DMS153 (cell line): Measurements from ENCODE around the gene HM13.
A peak's percentile ranks its signal among the peaks of the same experiment; 100 is the strongest.
"Not testable (repeated sequence)": the region's sequence is repeated elsewhere in the genome, so short reads cannot be mapped to it uniquely, and the experiment has no call there.

Experiments
- DNase-seq: peaks from one replicate; lab custom pipeline; 2025; lab: John Stamatoyannopoulos, UW

Gene HM13

DNA sequence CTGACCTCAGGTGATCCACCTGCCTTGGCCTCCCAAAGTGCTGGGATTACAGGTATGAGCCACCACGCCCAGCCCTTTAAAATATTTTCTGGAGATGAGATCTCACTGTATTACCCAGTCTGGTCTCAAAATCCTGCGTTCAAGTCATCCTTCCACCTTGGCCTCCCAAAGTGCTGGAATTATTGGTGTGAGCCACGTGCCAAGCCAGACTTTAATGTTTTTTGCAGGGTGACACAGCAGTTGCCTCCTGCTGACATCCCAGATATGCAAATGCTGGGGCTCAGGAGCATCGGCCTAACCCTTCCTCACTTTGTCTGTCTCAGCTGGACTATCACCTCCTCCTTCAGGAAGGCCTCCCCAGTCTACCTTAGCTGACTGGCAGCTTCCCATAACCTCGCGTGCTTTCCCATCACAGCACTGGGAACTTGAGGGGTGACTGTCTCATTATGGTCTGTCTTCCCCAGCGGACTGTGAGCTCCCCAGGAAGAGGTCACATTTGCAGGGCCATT is 76.5 kb downstream of the HM13 start:
- DNase-seq = no peak

DNA sequence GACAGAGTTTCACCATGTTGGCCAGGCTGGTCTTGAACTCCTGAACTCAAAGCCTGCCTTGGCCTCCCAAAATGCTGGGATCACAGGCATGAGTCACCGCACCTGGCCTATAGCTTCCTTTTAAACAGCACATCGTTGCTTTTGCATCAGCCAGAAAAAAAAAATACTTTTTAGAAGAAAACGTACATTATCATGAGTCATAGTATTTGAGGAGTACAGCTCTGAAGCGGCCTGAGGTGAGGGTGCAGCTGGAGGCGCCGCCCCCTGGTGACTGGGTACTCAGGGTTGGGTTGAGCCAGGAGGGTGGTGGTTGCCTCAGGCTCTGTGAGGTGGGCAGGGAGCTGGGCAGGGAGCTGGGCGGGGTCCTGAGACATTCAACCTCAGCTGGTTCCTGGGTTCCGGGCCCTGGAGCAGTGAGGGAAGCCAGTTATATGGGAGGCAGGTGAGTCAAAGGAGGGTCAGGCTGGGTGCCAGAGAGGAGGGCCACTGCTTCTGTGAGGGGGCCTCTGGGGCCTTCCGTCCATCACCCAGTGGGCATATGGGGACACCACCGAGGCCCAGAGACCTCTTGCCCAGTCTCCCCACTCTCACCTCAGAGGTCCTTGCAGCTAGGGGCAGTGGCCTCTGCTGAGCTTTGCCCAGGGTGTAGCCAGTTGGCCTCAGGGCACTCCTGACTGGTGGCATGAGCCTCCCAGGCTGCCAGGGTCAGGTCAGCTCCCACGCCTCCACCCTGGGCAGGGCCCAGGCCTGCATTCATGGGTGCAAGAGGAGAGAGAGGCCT is 79.2 kb downstream of the HM13 start:
- DNase-seq = peak; percentile 37

DNA sequence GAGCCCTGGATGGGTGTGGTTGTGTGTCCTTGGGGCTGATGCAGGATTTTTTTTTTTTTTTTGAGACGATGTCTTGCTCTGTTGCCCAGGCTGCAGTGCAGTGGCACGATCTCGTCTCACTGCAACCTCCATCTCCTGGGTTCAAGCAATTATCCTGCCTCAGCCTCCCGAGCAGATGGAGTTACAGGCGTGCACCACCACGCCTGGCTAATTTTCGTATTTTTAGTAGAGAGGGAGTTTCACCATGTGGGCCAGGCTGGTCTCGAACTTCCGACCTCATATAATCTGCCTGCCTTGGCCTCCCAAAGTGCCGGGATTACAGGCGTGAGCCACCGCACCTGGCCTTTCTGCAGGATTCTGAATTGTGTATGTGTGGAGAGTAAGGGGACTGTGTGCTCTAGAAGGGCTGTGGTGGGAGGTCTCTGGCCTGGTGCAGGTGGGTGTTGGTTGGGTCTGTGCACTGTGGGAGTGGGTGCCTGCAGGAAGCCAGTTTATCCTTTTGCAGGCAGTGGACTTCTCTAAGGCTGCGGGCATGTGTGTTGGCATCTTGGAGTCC is 79.8 kb downstream of the HM13 start:
- DNase-seq = no peak

DNA sequence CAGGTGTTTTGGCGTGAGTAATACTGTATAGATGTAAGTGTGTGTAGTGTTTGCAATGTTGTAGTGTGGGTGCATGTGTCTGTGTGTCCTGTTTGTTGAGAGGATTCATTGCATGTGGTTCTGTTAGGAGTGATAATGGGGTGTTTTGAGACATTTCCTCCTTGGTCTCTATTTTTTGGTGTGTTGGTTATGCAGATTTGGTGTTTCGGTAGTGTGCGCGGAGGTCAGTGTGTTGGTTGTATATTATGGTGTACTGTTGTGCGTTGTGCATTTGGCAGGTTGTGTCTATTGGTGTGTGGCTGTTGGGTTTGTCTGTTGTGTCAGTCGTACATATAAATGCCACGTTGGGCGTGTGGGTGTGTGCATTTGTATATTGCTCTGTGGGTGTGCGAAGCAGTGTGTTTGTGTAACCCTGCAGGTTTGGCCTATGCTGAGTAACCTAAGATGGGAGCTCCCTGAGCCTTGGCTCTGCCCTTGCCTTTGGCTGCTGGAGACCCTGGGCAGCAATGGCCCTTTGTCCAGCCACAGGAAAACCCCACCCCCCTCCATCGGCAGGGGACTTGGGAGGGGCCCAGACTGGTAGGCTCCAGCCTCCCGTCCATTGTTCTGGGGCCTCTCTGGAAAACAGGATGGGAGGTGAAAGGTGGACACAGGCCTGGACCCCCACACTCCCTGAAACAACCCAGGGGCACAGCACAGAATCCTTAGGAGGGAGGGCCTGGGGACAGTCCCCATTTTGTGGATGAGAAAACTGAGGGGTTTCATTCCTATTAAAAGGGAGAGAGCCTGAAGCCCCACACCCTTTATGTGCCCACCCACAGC is 80.5 kb downstream of the HM13 start:
- DNase-seq = no peak

GRCh38 chr20:31595380-31595653 is 81.1 kb downstream of the HM13 start:
- DNase-seq = no peak

- no peak for DNase-seq
Measured at GRCh38 chr20:31595654-31596411, 81.6 kb downstream of the HM13 start.

DNA sequence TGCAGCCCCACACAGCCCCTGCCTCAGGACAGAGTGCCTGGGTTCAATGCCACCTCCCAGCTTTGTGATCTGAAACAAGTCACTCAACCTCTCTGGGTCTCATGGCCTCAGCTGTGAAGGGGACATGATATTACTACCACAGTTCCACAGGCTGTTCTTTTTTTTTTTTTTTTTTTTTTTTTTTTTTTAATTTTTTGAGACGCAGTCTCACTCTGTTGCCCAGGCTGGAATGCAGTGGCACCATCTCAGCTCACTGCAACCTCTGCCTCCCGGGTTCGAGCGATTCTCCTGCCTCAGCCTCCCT is 82.1 kb downstream of the HM13 start:
- DNase-seq = not testable (repeated sequence)

GRCh38 chr20:31596831-31597480 is 82.7 kb downstream of the HM13 start:
- DNase-seq = no peak

- DNase-seq = no peak
Measured at GRCh38 chr20:31597481-31597855, 83.2 kb downstream of the HM13 start.

GRCh38 chr20:31602431-31602778 is 88.2 kb downstream of the HM13 start:
- no peak for DNase-seq

- DNase-seq = no peak
Measured at GRCh38 chr20:31602779-31603441, 88.7 kb downstream of the HM13 start.

- peak; percentile 98 for DNase-seq
Measured at GRCh38 chr20:31603822-31604566, 89.8 kb downstream of the HM13 start.

DNA sequence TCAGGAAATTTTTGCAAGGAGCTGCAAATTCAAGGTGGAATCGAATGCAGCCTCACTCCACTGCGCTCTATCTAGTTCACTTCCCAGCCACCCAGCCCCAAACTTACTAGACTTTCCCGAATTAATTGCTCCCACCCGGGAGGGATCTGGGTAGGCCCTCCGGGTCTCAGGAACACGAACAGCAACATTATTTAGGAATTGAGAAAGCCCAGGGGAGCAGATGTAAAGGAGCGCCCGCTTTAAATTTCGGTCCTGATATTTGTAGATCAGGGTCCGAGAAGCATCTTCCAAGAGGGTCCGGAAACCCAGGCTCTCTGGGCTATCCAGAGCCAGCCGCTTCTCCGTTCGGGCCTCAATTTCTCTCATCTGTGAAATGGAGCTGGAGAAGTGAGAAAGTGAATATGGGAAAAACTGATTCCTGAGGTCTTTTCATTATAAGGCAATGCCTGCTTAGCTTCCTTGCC is 90.4 kb downstream of the HM13 start:
- DNase-seq = no peak

GRCh38 chr20:31605031-31605901 is 91.0 kb downstream of the HM13 start, which contains the start of gene ID1:
Gene ID1, plus strand, starts transcription at chr20:31605289. Its CDS starts 99 bp downstream, at chr20:31605388.
- DNase-seq = peak; percentile 93

GRCh38 chr20:31605902-31606803 is 91.9 kb downstream of the HM13 start:
- no peak for DNase-seq

DNA sequence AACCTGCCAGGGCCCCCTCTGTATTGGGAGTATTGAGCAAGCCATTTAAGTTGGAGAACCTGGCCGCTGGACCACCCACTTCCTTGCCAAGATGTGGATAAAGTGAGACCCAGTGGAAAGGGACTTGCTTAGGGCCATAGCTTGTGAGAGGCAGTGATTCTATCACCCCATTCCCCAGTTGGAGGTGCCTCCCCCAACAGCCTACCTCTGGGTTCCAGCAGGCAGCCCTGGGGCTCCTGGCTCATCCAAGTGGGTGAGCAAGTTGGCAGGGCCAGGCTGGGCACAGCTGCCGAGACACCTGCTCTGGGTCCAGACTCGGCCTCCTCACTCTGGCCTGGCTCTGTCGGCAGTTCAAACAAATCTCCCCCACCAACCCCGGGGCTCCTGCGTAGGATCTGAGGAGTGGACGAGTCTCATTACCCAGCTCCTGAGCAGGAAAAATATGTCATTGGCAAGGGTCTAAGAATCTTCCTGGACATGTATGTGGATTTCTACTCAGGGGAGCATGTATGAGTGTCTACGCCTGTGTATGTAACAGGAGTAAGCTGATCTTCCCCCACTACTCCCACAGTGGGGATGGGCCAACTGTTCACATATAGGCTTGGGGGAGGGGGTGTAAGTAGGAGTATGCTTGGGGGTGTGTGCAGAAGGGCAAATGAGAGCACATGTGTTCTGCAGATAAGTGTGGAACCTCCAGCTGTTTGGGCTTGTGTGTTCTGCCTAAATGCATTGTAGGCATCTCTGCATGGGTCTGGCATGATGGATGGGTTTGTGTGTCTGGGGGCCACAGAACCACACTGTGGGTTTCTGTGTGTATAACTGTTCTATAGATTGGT is 92.8 kb downstream of the HM13 start:
- peak; percentile 67 for DNase-seq

GRCh38 chr20:31607640-31608250 is 93.5 kb downstream of the HM13 start:
- no peak for DNase-seq
